ENCODE data around the gene SEMA5B.

DNA sequence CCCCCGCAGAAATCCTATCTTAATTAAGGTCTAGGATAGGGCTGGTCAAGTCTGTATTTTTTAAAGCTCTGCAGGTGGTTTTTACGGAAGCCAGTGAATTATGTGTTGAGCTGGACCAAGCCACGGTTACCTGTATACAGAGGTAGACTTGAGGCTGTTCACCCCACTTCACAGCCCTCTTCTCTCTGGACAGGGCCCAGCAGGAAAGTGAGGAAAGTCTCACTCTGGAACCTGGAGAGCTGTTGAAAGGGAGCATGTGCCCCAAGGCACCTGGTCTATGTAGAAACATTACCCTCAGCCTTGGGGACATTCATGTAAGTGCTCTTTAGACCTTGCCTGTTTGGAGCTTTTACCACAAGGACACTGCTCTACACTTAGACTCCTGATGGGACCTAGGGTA is 6.9 kb downstream of the SEMA5B start:
- TF ChIP-seq, protein P1, sequence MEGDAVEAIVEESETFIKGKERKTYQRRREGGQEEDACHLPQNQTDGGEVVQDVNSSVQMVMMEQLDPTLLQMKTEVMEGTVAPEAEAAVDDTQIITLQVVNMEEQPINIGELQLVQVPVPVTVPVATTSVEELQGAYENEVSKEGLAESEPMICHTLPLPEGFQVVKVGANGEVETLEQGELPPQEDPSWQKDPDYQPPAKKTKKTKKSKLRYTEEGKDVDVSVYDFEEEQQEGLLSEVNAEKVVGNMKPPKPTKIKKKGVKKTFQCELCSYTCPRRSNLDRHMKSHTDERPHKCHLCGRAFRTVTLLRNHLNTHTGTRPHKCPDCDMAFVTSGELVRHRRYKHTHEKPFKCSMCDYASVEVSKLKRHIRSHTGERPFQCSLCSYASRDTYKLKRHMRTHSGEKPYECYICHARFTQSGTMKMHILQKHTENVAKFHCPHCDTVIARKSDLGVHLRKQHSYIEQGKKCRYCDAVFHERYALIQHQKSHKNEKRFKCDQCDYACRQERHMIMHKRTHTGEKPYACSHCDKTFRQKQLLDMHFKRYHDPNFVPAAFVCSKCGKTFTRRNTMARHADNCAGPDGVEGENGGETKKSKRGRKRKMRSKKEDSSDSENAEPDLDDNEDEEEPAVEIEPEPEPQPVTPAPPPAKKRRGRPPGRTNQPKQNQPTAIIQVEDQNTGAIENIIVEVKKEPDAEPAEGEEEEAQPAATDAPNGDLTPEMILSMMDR (IDR thresholded peaks at IDR 0.05) = no peak
- no peak for TF ChIP-seq EZH2 (IDR thresholded peaks at IDR 0.05; ENCODE audit: borderline replicate concordance, insufficient read depth, low read depth, low read length, poor library complexity, severe bottlenecking)
